ENCODE measurements around the gene ANKRD55.
"Not testable (repeated sequence)": the region's sequence is repeated elsewhere in the genome, so short reads cannot be mapped to it uniquely, and the experiment has no call there.

ANKRD55 gene

GRCh38 chr5:56206126-56206910 is 26.8 kb downstream of the ANKRD55 start:
- DNase-seq, result no peak

DNA sequence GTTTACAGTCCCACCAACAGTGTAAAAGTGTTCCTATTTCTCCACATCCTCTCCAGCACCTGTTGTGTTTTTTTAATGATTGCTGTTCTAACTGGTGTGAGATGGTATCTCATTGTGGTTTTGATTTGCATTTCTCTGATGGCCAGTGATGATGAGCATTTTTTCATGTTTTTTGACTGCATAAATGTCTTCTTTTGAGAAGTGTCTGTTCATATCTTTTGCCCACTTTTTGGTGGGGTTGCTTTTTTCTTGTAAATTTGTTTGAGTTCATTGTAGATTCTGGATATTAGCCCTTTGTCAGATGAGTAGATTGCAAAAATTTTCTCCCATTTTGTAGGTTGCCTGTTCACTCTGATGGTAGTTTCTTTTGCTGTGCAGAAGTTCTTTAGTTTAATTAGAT is 29.2 kb downstream of the ANKRD55 start:
- DNase-seq, result not testable (repeated sequence)

- DNase-seq, result no peak
Measured at GRCh38 chr5:56202483-56202882, 30.6 kb downstream of the ANKRD55 start.

DNA sequence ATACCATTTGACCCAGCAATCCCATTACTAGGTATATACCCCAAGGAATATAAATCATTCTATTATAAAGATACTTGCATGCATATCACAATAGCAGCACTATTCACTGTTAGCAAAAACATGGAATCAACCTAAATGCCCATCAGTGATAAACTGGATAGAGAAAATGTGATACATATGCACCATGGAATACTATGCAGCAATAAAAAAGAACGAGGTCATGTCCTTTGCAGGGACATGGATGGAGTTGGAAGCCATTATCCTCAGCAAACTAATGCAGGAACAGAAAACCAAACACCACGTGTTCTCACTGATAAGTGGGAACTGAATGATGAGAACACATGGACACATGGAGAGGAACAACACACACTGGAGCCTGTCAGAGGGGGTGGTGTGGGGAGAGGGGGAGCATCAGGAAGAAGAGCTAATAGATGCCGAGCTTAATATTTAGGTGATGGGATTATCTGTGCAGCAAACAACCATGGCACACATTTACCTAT is 31.3 kb downstream of the ANKRD55 start:
- not testable (repeated sequence) for DNase-seq

DNA sequence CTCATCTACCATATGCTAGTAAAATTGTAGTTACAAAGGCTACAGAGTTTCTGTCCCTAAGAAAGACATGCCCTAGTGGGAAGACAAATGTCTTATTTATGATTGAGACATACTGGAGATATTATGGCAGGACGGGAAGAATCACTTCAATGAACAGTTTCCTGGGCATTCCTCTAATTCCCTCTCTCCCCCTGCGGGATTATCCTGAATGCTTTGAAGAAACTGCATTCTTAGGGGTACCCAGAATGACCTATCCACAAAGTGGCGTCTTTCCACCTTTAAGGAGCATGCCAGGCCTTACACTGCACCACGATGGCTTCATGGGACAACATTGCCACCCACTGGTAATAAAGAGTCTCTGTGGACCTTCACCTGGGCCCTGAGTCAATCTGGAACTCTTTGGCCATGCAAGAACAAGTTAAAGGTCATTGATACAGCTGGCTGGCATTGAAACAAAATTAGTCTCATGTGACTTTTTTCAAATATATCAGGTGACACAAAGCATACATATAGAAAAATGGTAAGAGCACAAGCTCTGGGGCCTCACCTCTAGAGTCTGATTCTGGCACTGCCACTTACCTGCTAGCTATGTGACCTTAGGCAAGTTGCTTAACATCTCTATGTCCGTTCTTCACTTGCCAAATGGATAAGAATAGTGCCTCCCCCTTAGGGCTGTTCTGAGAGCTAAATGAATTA is 32.0 kb downstream of the ANKRD55 start:
- peak; percentile 40 for DNase-seq

DNA sequence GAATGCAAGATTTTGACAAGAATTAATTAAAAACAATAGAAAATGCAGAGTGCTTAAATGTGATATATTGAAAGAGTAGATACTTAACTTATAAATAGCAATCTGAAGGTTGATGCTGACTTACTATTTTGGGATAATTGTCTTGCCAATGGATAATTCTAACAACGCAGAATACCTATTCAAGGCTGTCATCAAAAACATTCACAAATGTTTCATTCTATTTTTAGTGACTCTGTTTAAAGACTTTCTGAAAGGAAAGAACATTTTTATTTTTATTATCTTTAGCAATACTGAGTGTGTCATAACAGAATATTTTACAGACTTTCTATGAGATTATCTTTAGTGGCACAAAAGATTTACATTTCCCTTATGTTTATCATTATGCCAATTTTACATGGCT is 38.1 kb downstream of the ANKRD55 start:
- DNase-seq, result no peak

- no peak for DNase-seq
Measured at GRCh38 chr5:56192246-56192645, 40.9 kb downstream of the ANKRD55 start.

- no peak for DNase-seq
Measured at GRCh38 chr5:56191656-56192055, 41.5 kb downstream of the ANKRD55 start.

DNA sequence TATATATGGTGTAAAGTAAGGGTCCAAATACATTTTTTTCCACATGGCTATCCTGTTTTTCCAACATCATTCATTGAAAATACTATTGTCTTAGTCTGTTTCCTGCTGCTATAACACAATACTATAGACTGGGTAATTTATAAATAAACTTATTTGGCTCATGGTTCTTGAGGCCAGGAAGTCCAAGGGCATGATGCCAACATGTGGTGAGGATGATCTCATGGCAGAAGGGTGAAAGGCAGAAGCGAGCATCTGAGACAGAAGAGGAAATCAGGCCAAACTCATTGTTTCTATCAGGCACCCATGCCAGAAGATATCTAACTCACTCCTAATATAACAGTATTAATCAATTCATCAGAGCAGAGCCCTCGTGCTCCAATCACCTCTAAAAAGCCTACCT is 42.6 kb downstream of the ANKRD55 start:
- DNase-seq, result no peak

- DNase-seq, result no peak
Measured at GRCh38 chr5:56185768-56186311, 47.3 kb downstream of the ANKRD55 start.

- DNase-seq, result no peak
Measured at GRCh38 chr5:56183506-56183905, 49.6 kb downstream of the ANKRD55 start.

GRCh38 chr5:56179442-56179841 is 53.7 kb downstream of the ANKRD55 start:
- DNase-seq, result no peak

GRCh38 chr5:56178823-56179222 is 54.3 kb downstream of the ANKRD55 start:
- DNase-seq, result peak; percentile 55

DNA sequence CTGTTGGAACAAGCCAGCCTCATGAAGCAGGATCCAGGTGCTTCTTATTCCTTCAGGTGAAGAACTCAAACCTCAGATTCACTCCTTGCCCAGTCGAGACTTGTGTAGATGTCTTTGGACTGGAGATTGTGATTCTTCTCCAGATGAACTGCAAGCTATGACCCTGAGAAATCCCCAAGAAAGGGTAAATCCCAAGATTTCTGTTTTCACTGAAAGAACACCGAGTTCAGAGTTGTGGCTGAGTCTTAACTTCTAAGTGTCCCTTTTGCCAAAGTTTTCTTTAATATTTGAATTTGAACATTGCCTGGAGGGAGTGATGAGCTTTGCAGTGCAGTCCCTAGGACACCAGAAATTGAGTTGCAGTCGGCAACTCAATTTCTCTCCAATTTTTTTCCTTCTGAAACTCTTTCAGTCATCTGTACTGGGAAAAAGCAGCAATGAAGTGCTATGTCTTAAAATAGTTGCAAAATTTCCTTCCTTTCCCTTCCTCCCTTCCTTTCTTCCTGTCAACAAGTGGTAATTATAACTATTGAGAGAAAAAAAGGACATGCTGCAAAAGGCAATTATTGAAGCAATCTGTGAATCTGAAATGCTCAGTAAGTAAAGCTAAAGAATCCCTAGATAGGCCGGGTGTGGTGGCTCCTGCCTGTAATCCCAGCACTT is 56.1 kb downstream of the ANKRD55 start:
- DNase-seq, result no peak

DNA sequence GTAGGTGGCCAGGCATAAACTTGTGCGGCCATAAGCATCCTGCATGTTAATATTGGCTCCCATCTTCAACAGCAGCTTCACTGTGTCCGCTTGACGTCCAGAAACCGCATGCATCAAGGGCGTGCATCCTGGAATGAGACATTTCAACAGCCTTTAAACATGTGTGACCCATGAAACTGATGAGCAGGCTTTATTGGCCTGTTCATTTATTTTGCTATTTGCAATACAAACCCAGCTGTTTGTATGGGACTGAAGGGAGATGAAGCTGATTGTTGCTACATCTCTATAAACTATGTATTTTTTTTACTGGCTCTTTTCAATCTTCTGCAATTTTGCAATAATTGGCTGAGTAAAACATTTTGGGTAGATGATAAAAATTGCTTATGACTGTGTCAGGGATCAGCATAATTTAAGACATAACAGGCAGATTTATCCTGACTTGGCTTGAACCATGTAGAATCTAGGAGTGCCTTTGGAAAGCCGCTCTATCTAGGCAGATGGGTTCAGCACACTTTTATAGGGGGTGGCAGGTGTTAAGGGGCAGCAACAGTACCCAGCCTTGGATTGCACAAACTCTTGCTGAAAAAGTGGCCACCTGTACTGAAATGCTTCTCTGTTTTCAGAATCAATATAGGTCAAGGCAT is 56.9 kb downstream of the ANKRD55 start:
- no peak for DNase-seq

DNA sequence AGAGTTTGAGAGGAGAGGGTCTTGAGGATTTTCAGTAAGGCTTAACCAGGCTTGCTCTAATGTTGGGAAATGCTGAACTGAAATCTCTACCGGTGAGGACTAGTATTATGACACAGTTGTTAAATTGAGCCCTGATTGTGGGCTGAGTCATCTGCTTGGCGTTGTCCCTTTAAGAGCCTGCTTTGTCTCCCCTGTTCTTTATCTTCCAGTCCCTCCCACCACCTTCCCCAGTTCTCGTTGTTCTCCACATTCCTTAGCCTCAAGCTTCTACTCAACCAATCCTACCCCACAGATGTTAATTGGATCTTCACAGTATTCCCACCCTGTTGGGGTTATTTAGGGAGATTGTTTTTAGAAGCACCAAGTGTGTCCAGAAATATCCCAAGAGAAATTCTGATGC is 57.6 kb downstream of the ANKRD55 start:
- no peak for DNase-seq

DNA sequence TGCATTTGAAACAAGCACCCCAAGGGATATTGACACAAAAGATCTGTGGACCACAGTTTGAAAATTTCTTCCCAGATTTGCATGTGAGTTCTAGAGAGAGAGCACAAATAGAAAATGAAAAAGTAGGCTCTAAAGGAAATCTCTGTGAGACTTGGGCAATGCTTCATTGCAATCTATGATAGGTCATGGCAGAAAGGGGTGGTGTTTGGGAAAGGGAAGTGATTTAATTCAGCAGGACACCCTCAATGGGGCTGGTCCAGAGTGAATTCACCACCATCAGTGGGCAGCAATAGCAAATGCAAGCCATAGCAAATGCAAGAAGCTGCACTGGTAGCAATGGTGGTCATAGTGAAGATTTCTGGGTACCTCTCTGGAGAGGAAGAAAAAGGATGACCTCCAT is 58.1 kb downstream of the ANKRD55 start:
- no peak for DNase-seq

- no peak for DNase-seq
Measured at GRCh38 chr5:56172241-56172640, 60.9 kb downstream of the ANKRD55 start.

DNA sequence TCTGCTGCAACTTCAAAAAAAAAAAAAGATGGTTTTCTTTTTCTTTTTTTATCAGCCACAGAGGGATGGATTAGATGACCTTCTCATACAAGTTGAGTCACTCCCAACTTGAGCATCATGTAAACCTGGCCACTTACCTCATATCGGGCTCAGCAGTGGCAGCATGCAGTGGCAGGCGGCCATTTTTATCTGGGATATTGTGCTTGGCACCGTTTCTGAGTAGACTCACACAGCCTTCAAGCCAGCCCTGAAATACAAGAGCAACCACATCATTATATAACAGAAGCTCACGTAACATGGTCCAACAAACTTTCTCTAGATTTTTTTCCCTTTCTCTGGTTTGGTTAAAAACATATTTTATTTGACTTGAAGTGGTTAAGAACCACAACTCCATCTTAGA is 62.6 kb downstream of the ANKRD55 start:
- DNase-seq, result no peak

DNA sequence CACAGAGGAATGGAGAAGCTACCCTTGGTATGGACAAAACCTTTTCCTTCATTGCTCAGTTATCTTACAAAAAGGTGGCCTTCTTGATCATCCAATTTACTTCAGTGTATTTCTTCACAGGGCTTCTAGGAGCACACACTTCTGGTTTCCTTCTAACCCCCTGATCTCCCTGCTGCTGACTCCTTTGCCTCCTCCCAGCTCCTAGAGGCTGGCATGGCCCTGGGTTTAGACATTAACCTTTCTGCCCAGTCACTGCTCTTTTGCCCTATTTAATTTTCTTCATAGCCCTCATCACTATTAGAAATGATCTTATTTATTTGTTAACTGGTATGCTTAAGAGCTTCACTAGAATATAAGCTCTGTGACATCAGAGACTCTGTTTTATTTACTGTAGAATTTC is 63.2 kb downstream of the ANKRD55 start:
- no peak for DNase-seq

GRCh38 chr5:56169281-56169680 is 63.8 kb downstream of the ANKRD55 start:
- no peak for DNase-seq

- no peak for DNase-seq
Measured at GRCh38 chr5:56168066-56168478, 65.1 kb downstream of the ANKRD55 start.

DNA sequence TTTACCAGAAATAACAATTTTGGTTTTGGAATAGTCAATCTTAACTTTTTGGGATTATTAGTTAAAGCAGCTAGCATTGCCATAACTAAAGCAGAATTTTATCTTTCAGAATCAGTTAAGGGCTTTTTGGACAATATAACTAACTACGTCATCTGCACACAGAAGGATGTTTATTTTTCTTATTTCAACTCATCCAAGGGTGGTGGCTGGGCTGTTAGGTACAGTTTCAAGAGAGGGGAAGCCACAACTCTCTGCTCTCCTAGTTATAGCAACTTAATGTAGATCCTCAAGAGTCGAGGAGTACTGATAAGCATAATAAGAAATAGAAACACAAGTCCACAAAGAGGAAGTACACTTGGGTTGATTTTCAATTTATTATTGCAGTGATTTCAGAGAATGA is 65.6 kb downstream of the ANKRD55 start:
- DNase-seq, result no peak
